ENCODE measurements around the gene PIP4K2B. TPM values are rescaled to one million over a fixed set of nuclear protein-coding genes. Genes with fewer than 3 reads are reported as not detected.

The PIP4K2B gene
- total and polyA plus RNA-seq, 9 of the 15 experiments (the other 6 are each of a cell fraction or from before 2014, with no cell fraction given): 3.7 to 29.9 (median 23.0) TPM

DNA sequence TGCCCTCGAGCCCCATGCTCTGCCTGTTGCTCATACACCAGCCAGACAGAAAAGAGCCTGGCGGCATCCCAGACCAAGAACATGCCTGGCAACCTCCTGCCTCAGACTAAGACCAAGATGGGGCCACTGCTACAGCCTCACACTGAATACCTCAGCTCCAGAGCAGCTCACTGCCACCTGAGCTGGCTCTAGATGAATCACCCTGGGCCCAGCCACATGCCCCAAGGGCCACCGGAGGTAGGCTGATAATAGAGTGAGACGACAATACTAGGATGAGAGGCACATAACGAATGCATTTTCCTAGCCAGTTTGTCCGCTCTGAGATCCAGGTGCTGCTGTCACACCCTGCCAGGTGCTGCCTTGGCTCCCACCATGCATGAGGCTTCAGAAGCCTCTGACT is 13.0 kb downstream of the PIP4K2B start (continued):
- TF ChIP-seq PRDM10 (IDR thresholded peaks at IDR 0.05; ENCODE audit: partially characterized antibody) (no peak), MAFG (tag; conservative IDR thresholded peaks at IDR 0.05) (no peak), GABPB2 (CRISPR knock-in tag; conservative IDR thresholded peaks at IDR 0.05) (no peak), KDM5B (IDR thresholded peaks at IDR 0.05; ENCODE audit: insufficient replicate concordance, low read depth, low read length) (no peak), ILF3 (IDR thresholded peaks at IDR 0.05; ENCODE audit: borderline replicate concordance) (no peak), ZNF384 (IDR thresholded peaks at IDR 0.05; ENCODE audit: low read depth, low read length) (no peak), POLR3G (IDR thresholded peaks at IDR 0.05; ENCODE audit: extremely low read depth, insufficient read length, insufficient replicate concordance) (no peak)
- TF ChIP-seq, protein P1, sequence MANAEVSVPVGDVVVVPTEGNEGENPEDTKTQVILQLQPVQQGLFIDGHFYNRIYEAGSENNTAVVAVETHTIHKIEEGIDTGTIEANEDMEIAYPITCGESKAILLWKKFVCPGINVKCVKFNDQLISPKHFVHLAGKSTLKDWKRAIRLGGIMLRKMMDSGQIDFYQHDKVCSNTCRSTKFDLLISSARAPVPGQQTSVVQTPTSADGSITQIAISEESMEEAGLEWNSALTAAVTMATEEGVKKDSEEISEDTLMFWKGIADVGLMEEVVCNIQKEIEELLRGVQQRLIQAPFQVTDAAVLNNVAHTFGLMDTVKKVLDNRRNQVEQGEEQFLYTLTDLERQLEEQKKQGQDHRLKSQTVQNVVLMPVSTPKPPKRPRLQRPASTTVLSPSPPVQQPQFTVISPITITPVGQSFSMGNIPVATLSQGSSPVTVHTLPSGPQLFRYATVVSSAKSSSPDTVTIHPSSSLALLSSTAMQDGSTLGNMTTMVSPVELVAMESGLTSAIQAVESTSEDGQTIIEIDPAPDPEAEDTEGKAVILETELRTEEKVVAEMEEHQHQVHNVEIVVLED (CRISPR knock-in tag; IDR thresholded peaks at IDR 0.05): no peak
